ENCODE data around the gene SYTL4. TPM values are rescaled to one million over a fixed set of nuclear protein-coding genes. Genes with fewer than 3 reads are reported as not detected.

Gene SYTL4
- total RNA-seq, 4 donors from 2014 or later = 17.7 to 102 (median 31.3) TPM

DNA sequence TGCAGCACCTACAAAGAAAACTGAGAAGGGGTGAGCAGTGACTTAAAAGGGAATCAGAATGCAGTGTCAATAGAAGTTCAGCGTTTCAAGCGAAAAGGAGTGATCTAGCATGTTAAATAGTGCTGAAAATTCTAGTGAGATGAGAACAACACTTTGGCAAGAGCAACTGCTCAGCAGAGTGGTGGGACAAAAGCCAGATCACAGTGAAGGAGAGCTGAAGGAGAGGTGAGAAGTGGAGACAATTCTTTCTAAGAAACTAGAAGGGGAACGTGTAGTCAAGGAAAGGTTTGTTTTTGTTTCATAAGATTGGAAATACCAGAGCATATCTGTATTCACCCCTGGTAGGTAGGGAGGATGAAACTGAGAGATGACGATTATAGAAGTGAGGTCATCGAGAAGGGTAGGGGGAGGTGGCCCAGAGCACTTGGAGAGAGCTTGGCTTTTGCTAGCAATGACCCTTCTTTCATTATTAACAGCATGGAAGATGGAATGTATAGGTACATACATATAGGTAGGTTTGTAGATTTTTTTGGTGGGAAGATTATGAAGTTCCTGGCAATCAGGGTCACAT, 54.2 kb downstream of the SYTL4 start:
- TF ChIP-seq CTCF (IDR thresholded peaks at IDR 0.05) (no peak), POLR2A (IDR thresholded peaks at IDR 0.05) (no peak)
- no peaks in the 10 kb centered on the region for H3K4me1 ChIP-seq
- H3K4me3 ChIP-seq = no peak overlapping the region
- no peak for DNase-seq
- no peaks in the 10 kb centered on the region for H3K9me3 ChIP-seq
- no peaks in the 10 kb centered on the region for H3K36me3 ChIP-seq
- no peak overlapping the region for H3K27ac ChIP-seq
- H3K27me3 ChIP-seq = no peaks in the 10 kb centered on the region

DNA sequence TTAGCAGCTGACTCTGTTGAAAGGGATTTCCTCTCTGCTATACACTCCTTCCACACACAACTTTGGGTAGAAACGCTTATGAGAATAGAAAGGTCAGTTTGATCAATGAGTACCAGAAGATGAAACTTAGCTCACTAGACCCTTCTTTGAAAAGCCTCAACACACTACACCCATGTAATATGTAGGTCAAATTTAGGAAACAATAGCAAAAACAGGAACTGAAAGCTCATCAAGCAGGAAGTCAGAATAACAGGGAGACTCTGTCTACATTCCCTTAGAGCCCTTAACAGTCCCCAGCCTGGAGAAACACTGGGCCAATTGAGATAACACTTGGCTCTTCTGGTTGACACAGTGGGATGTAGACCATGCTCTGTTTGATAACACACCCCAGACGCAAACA, 57.2 kb downstream of the SYTL4 start:
- no peaks in the 10 kb centered on the region for H3K27me3 ChIP-seq

GRCh38 chrX:100673397-100673953, 58.4 kb downstream of the SYTL4 start:
- Histone ChIP-seq H3K4me3 (no peak overlapping the region), H3K27ac (peak overlapping the region in 1 of 4 donors; percentile 52), H3K9me3 (no peaks in the 10 kb centered on the region), H3K4me1 (no peaks in the 10 kb centered on the region), H3K36me3 (no peaks in the 10 kb centered on the region), H3K27me3 (no peaks in the 10 kb centered on the region)
- TF ChIP-seq POLR2A (IDR thresholded peaks at IDR 0.05) (no peak), CTCF (IDR thresholded peaks at IDR 0.05) (no peak)
- no peak for DNase-seq

More for the DNA sequence above, 57.2 kb downstream of the SYTL4 start:
- no peak for TF ChIP-seq POLR2A (IDR thresholded peaks at IDR 0.05)
- no peak for TF ChIP-seq CTCF (IDR thresholded peaks at IDR 0.05)
- no peak overlapping the region for H3K27ac ChIP-seq
- no peaks in the 10 kb centered on the region for H3K9me3 ChIP-seq
- no peaks in the 10 kb centered on the region for H3K36me3 ChIP-seq
- no peaks in the 10 kb centered on the region for H3K4me1 ChIP-seq
- no peak overlapping the region for H3K4me3 ChIP-seq
- no peak for DNase-seq

GRCh38 chrX:100672966-100673365, 59.0 kb downstream of the SYTL4 start:
- peak overlapping the region in 1 of 4 donors; percentile 52 for H3K27ac ChIP-seq
- DNase-seq = no peak
- TF ChIP-seq POLR2A (IDR thresholded peaks at IDR 0.05) (no peak), CTCF (IDR thresholded peaks at IDR 0.05) (no peak)

GRCh38 chrX:100663642-100664041, 68.3 kb downstream of the SYTL4 start:
- TF ChIP-seq CTCF (IDR thresholded peaks at IDR 0.05) = no peak
- no peak for TF ChIP-seq POLR2A (IDR thresholded peaks at IDR 0.05)
- no peaks in the 10 kb centered on the region for H3K36me3 ChIP-seq
- no peaks in the 10 kb centered on the region for H3K9me3 ChIP-seq
- H3K4me3 ChIP-seq = no peak overlapping the region
- H3K27ac ChIP-seq = no peak overlapping the region
- H3K4me1 ChIP-seq = peaks cover 0 to 8% (median 1%) of the 10 kb centered on the region in 4 donors
- no peaks in the 10 kb centered on the region for H3K27me3 ChIP-seq
- DNase-seq = no peak

More at GRCh38 chrX:100672966-100673365, 59.0 kb downstream of the SYTL4 start:
- Histone ChIP-seq H3K4me3 (no peak overlapping the region), H3K4me1 (no peaks in the 10 kb centered on the region), H3K27me3 (no peaks in the 10 kb centered on the region), H3K36me3 (no peaks in the 10 kb centered on the region), H3K9me3 (no peaks in the 10 kb centered on the region)
